Transverse colon (tissue), 3 donors: ENCODE results near the gene THAP4.

Experiments used
- POLR2A ChIP-seq: fragments of 450-650 bp; IDR thresholded peaks from one replicate; pipeline ENCODE4 v1.6.1; 2016; ENCODE audit warnings: antibody characterized with exemption, mild to moderate bottlenecking, moderate library complexity
- TF ChIP-seq, protein P1 (sequence below), 5 experiments: fragments of 200-600 bp in 3 of 5; fragments of 450-650 bp in 2 of 5; sonication (generic) in 3 of 5; IDR thresholded peaks; 1 replicate in 2 of 5; 2 replicates in 3 of 5; pipeline ENCODE4 v1.5.1; 2016 to 2017; ENCODE audit warnings: antibody characterized with exemption in 5 of 5, inconsistent platforms in 3 of 5, mild to moderate bottlenecking in 2 of 5, moderate library complexity in 1 of 5

DNA sequence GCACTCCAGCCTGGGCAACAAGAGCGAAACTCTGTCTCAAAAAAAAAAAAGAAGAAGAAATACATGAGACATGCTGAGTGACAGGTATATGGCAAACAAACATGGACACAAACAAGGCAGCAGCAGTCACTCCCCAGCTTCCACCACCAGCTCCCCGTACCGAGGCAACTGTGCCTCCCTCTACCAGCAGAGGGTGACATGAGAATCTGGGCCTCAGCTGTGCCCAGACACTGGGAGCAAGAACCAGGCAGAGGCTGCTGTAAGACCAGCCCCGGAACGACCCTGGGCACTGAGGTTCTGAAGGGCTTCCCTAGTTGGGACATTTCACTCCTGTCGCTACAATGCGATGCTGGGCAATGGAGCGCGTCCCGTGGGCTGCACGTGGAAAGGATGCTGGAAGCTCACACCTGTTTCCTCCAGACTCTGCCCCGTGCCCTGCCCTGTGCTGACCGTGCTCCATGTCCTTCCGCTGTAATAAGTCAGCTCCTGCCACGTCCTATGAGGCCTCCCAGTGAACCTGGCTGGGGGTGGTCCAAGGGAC, 41.3 kb downstream of the THAP4 start:
- TF ChIP-seq, protein P1, sequence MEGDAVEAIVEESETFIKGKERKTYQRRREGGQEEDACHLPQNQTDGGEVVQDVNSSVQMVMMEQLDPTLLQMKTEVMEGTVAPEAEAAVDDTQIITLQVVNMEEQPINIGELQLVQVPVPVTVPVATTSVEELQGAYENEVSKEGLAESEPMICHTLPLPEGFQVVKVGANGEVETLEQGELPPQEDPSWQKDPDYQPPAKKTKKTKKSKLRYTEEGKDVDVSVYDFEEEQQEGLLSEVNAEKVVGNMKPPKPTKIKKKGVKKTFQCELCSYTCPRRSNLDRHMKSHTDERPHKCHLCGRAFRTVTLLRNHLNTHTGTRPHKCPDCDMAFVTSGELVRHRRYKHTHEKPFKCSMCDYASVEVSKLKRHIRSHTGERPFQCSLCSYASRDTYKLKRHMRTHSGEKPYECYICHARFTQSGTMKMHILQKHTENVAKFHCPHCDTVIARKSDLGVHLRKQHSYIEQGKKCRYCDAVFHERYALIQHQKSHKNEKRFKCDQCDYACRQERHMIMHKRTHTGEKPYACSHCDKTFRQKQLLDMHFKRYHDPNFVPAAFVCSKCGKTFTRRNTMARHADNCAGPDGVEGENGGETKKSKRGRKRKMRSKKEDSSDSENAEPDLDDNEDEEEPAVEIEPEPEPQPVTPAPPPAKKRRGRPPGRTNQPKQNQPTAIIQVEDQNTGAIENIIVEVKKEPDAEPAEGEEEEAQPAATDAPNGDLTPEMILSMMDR (IDR thresholded peaks at IDR 0.05): no peak
- no peak for TF ChIP-seq POLR2A
